ENCODE data around the gene DFFB.

DFFB gene

DNA sequence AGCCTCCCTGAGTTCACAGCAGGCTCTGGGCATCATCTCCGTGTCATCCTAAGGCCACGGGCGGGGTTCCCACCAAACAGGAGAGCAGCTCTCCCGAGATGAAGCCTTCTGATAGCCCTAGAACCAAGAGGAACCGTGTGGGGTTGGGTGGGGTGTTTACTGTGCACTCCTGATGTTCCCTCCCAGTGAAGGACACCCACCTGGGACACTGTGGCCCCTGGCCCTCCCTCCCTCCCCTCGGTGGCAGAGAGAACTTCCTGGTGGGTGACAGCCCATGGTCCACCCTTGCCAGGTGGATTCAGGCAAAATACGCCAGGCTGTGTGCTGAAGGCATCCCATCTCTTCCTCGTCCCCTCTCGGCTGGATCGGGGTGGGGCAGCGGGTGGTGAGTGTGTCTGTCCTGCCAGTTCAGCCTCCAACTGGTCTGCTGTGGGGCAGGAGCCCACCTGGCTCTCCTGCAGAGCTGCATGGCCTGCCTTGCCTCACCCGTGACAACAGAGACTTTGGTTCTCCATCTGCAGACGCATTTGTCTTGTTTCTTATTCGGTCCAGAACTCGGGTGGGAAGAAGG is 58.4 kb downstream of the DFFB start:
- no peak for TF ChIP-seq TAF1 (IDR thresholded peaks at IDR 0.05; ENCODE audit: low read depth)
- TF ChIP-seq MAX (IDR thresholded peaks at IDR 0.05), result no peak
- no peak for TF ChIP-seq ZBTB7A (IDR thresholded peaks at IDR 0.05; ENCODE audit: low read depth)
- no peak for TF ChIP-seq TEAD4 (IDR thresholded peaks at IDR 0.05)
- TF ChIP-seq RAD21 (IDR thresholded peaks at IDR 0.05; ENCODE audit: low read depth), result no peak
- TF ChIP-seq TCF12 (IDR thresholded peaks at IDR 0.05; ENCODE audit: low read depth), result no peak
- no peak for TF ChIP-seq REST (IDR thresholded peaks at IDR 0.05; ENCODE audit: low read depth)
- TF ChIP-seq NFIC (IDR thresholded peaks at IDR 0.05), result no peak
- TF ChIP-seq CEBPB (IDR thresholded peaks at IDR 0.05), result no peak
- no peak for TF ChIP-seq EP300 (IDR thresholded peaks at IDR 0.05; ENCODE audit: borderline replicate concordance)
- no peak for TF ChIP-seq EGR1 (IDR thresholded peaks at IDR 0.05)
- TF ChIP-seq FOXM1 (IDR thresholded peaks at IDR 0.05; ENCODE audit: borderline replicate concordance, low read depth), result no peak
- TF ChIP-seq YY1 (IDR thresholded peaks at IDR 0.05; ENCODE audit: low read depth), result no peak
- no peak for TF ChIP-seq CREB1 (IDR thresholded peaks at IDR 0.05; ENCODE audit: low read depth)
- TF ChIP-seq USF1 (IDR thresholded peaks at IDR 0.05), result no peak

GRCh38 chr1:3917761-3918160 is 60.5 kb downstream of the DFFB start:
- TF ChIP-seq EGR1 (IDR thresholded peaks at IDR 0.05), result no peak
- no peak for TF ChIP-seq ZBTB7A (IDR thresholded peaks at IDR 0.05; ENCODE audit: low read depth)
- no peak for TF ChIP-seq FOXM1 (IDR thresholded peaks at IDR 0.05; ENCODE audit: borderline replicate concordance, low read depth)
- TF ChIP-seq NFIC (IDR thresholded peaks at IDR 0.05), result no peak
- TF ChIP-seq YY1 (IDR thresholded peaks at IDR 0.05; ENCODE audit: low read depth), result no peak
- no peak for TF ChIP-seq CEBPB (IDR thresholded peaks at IDR 0.05)
- no peak for TF ChIP-seq MAX (IDR thresholded peaks at IDR 0.05)
- TF ChIP-seq CREB1 (IDR thresholded peaks at IDR 0.05; ENCODE audit: low read depth), result no peak
- TF ChIP-seq RAD21 (IDR thresholded peaks at IDR 0.05; ENCODE audit: low read depth), result no peak
- no peak for TF ChIP-seq REST (IDR thresholded peaks at IDR 0.05; ENCODE audit: low read depth)
- no peak for TF ChIP-seq USF1 (IDR thresholded peaks at IDR 0.05)
- TF ChIP-seq TAF1 (IDR thresholded peaks at IDR 0.05; ENCODE audit: low read depth), result no peak

- TF ChIP-seq CEBPB (IDR thresholded peaks at IDR 0.05), result no peak
- no peak for TF ChIP-seq ZBTB7A (IDR thresholded peaks at IDR 0.05; ENCODE audit: low read depth)
- TF ChIP-seq REST (IDR thresholded peaks at IDR 0.05; ENCODE audit: low read depth), result no peak
- TF ChIP-seq MAX (IDR thresholded peaks at IDR 0.05), result no peak
- no peak for TF ChIP-seq EGR1 (IDR thresholded peaks at IDR 0.05)
- TF ChIP-seq FOXM1 (IDR thresholded peaks at IDR 0.05; ENCODE audit: borderline replicate concordance, low read depth), result no peak
Measured at GRCh38 chr1:3918966-3919611, 61.8 kb downstream of the DFFB start.

- TF ChIP-seq EP300 (IDR thresholded peaks at IDR 0.05; ENCODE audit: borderline replicate concordance) (no peak), REST (IDR thresholded peaks at IDR 0.05; ENCODE audit: low read depth) (no peak), CEBPB (IDR thresholded peaks at IDR 0.05) (no peak), RAD21 (IDR thresholded peaks at IDR 0.05; ENCODE audit: low read depth) (no peak)
Measured at GRCh38 chr1:3919706-3920105, 62.4 kb downstream of the DFFB start.
